Rectal smooth muscle tissue (tissue), 1 donor: Measurements from ENCODE around the gene MIA2.
"Not testable (repeated sequence)": the region's sequence is repeated elsewhere in the genome, so short reads cannot be mapped to it uniquely, and the experiment has no call there.

Experiments used
- H3K27ac ChIP-seq: one replicate; pipeline ENCODE4 v1.7.0; 2013; ENCODE audit warnings: low read depth, low read length, inconsistent platforms
- H3K27me3 ChIP-seq: one replicate; pipeline ENCODE4 v1.7.0; 2013; ENCODE audit warnings: low read length; ENCODE audit not compliant: control insufficient read depth, insufficient read depth
- H3K36me3 ChIP-seq: one replicate; pipeline ENCODE4 v1.7.0; 2013; ENCODE audit warnings: low read length; ENCODE audit not compliant: control insufficient read depth, insufficient read depth
- H3K4me1 ChIP-seq: one replicate; pipeline ENCODE4 v1.7.0; 2013; ENCODE audit warnings: low read length; ENCODE audit not compliant: control insufficient read depth, insufficient read depth
- H3K4me3 ChIP-seq: one replicate; pipeline ENCODE4 v1.7.0; 2013; ENCODE audit warnings: low read length
- H3K9ac ChIP-seq: one replicate; pipeline ENCODE4 v1.7.0; 2013; ENCODE audit warnings: low read length

The MIA2 gene

DNA sequence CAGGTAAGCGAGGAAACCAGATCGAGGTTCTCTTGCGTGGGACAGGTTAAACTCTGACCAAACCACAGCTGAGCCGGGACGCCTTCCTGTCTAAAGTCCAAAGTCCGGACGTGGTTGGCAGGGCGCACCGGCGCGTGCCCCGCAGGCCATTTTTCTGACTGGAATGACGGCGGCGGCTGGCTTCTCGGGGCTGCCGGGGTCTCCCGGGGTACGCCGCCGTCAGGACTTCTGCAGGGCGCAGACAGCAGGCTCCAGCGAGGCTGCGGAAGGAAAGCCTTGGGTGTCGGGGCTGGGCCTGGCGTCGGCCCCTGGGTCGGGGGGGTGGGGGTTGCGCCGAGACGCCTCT lies 32.8 kb downstream of the MIA2 start:
- Histone ChIP-seq H3K27me3 (no peaks in the 10 kb centered on the region), H3K27ac (peak overlapping the region; percentile 99), H3K4me1 (peaks cover 3% of the 10 kb centered on the region), H3K4me3 (peak overlapping the region; percentile 98), H3K36me3 (no peaks in the 10 kb centered on the region), H3K9ac (peak overlapping the region; percentile 95)

DNA sequence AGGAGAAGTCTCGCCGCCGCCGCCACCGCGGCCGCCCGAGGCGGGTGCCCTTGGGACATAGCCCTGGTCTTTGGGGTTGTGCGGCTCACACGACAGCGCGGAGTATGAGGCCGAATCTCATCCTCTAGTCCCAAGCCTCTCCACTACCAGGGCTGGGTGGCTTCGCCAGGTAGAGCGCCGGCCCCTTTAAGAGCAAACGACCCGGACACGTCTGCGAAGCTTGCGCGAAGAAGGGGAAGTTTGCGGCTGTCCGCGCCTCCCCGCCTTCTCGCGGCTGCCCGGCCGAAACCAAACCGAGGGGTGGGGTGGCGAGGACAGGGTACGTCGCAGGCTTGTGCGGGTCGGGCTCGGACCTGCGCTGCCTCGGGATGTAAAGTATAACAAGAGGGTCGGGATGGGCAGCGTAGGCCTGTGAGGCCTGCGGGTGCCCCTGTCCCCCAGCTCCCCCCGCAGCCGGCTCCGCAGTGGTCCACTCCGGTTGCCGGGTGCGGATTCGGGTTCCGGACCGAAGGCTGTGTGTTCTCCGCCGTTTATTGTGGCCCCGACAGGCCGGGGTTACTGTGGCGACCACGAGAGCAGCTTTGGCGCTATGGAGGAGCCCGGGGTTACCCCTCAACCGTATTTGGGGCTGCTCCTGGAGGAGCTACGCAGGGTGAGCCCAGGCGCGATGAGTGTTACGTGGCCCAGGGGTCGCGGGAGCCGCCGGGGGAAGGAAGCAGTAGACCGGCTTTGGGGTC lies 33.3 kb downstream of the MIA2 start:
- H3K4me3 ChIP-seq = peak overlapping the region; percentile 98
- peaks cover 3% of the 10 kb centered on the region for H3K4me1 ChIP-seq
- peak overlapping the region; percentile 99 for H3K27ac ChIP-seq
- H3K27me3 ChIP-seq = no peaks in the 10 kb centered on the region
- H3K36me3 ChIP-seq = no peaks in the 10 kb centered on the region
- peak overlapping the region; percentile 95 for H3K9ac ChIP-seq

DNA sequence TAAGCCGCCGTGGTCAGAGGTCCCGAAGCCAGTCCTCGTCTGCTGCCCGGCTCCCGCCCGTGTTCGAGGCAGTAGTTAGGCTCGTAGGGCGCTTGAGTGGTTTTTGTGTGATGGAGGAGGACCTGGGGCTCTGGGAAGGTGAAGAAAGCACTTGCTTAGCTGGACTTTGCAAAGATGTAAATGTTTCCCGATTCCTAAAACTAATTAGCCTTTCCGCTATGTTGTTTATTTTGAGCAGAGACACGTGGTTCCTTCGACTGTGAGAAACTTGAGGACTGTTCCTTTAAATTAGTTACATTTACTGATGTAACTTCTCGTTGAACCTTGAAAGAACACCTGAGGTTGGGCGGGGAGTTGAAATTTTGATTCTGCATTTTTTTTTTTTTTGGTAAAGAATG lies 33.9 kb downstream of the MIA2 start:
- no peaks in the 10 kb centered on the region for H3K27me3 ChIP-seq
- peak overlapping the region; percentile 98 for H3K4me3 ChIP-seq
- peak overlapping the region; percentile 95 for H3K9ac ChIP-seq
- H3K36me3 ChIP-seq = no peaks in the 10 kb centered on the region
- peaks cover 3% of the 10 kb centered on the region for H3K4me1 ChIP-seq
- peak overlapping the region; percentile 99 for H3K27ac ChIP-seq

DNA sequence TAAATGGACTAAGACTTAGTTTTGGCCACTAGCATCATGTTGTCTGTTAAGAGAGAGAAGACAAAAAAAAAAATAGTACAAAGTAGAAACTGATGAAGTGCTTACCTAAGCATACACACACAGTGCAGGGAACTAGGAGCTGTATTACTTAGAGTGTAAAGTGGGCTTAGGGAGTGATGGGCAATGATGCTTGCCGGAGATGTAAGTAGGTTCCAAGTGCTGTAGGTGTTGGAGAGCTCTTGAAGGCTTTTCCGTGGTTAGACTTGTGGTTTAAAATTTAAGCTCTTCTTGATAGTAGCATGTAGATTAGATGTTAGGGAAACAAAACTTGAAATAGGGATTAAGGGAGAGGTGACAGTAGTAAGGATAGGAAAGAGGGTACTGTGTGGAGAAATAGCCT lies 34.7 kb downstream of the MIA2 start:
- H3K4me3 ChIP-seq = peak overlapping the region; percentile 42
- H3K4me1 ChIP-seq = peaks cover 3% of the 10 kb centered on the region
- no peaks in the 10 kb centered on the region for H3K27me3 ChIP-seq
- no peak overlapping the region for H3K9ac ChIP-seq
- H3K27ac ChIP-seq = no peak overlapping the region
- H3K36me3 ChIP-seq = no peaks in the 10 kb centered on the region

DNA sequence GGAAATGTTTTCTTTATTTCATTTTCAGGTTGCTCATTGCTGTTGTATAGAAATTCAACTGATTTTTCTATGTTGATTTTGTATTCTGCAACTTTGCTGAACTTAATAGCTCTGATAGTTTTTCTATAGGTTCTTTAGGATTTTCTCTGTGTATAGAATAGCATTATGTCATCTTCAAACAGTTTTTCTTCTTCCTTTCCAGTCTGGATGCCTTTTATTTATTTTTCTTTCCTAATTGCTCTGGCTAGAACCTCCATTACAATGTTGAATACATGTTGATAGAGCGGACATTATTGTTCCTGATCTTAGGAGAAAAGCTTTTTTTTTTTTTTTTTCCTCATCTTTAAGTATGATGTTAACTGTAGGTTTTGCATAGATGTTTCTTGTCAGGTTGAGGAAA lies 39.2 kb downstream of the MIA2 start:
- peaks cover 3% of the 10 kb centered on the region for H3K4me1 ChIP-seq
- no peak overlapping the region for H3K9ac ChIP-seq
- no peak overlapping the region for H3K4me3 ChIP-seq
- H3K27me3 ChIP-seq = no peaks in the 10 kb centered on the region
- no peaks in the 10 kb centered on the region for H3K36me3 ChIP-seq
- H3K27ac ChIP-seq = no peak overlapping the region

DNA sequence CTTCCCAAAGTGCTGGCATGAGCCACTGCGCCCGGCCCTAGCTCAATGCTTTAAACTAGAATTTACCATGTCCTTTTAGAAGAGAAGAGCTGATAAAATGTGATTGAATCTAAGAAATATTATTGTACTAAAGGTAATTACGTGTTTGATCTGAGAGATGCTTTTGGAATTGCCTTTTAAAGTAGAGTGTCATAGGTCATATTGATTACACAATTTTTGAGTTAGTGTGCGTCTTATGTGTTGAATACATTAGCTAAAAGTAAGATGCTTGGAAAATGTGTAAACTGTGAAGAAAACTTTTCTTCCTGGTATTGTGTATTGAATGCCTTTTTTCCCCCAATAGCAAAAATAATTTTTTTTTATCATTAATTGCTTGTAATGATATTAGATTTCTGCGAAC lies 41.7 kb downstream of the MIA2 start:
- Histone ChIP-seq H3K36me3 (no peaks in the 10 kb centered on the region), H3K27me3 (no peaks in the 10 kb centered on the region), H3K9ac (no peak overlapping the region), H3K27ac (no peak overlapping the region), H3K4me1 (no peaks in the 10 kb centered on the region), H3K4me3 (no peak overlapping the region)

DNA sequence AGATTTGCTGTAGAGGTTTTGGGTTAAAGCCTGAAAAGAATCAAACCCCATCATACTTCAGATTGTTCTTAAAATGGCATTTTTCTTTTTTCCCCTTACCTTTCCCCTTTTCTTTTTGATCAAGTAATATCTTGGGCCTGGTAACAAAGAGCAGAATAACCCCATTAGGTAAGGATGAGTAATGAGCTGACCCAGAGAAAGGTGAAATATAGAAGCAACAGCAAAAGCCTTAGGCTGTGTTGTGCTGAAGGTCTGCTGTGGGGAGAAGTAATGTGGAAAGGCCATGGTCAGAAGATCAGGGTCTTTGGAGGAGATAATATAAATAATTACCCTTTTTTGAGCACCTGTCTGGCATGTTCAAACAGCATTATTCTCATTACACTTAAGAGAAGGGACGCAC lies 42.3 kb downstream of the MIA2 start:
- Histone ChIP-seq H3K27ac (no peak overlapping the region), H3K27me3 (no peaks in the 10 kb centered on the region), H3K9ac (no peak overlapping the region), H3K36me3 (no peaks in the 10 kb centered on the region), H3K4me1 (no peaks in the 10 kb centered on the region), H3K4me3 (no peak overlapping the region)

DNA sequence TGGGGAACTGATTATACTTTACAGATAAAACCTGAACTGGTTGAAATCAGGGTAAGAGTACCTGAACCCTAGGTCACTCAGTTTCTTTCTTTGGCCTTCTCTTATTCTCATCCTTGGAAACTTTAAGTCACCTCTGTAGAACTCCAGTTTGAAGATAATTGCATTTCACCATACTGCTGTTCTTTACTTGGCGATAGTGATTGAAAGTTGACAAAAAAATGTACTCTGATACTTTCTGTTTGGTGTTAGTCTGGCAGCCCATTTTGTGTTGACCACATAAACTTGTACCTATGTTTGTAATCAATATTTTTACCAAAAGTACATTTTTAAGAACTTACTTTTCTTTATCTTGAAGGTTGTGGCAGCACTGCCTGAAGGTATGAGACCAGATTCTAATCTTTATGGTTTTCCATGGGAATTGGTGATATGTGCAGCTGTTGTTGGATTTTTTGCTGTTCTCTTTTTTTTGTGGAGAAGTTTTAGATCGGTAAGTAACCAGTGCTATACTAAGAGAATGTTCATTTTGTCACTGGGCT lies 42.9 kb downstream of the MIA2 start:
- Histone ChIP-seq H3K36me3 (no peaks in the 10 kb centered on the region), H3K27me3 (no peaks in the 10 kb centered on the region), H3K9ac (no peak overlapping the region), H3K4me1 (no peaks in the 10 kb centered on the region), H3K4me3 (no peak overlapping the region), H3K27ac (no peak overlapping the region)

DNA sequence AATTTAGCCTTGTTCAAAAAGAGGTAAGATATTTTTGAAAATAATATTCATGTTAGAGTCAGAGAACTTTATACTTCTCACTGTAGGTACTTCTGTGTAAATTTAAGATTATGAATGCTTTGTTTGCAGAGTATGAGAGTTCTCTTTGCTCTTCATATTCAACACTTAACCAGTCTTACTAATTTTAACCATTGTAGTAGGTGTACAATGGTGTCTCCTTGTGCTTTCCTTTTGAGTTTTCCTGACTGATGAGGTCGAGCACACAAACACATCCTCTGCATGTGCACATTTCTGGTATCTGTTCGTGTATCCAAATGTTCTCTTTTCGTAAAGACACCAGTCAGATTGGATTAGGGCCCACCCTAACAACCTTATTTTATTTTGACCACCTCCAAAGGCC lies 45.8 kb downstream of the MIA2 start:
- no peaks in the 10 kb centered on the region for H3K27me3 ChIP-seq
- H3K27ac ChIP-seq = no peak overlapping the region
- no peak overlapping the region for H3K4me3 ChIP-seq
- H3K9ac ChIP-seq = no peak overlapping the region
- peaks cover 2% of the 10 kb centered on the region for H3K36me3 ChIP-seq
- H3K4me1 ChIP-seq = no peaks in the 10 kb centered on the region

DNA sequence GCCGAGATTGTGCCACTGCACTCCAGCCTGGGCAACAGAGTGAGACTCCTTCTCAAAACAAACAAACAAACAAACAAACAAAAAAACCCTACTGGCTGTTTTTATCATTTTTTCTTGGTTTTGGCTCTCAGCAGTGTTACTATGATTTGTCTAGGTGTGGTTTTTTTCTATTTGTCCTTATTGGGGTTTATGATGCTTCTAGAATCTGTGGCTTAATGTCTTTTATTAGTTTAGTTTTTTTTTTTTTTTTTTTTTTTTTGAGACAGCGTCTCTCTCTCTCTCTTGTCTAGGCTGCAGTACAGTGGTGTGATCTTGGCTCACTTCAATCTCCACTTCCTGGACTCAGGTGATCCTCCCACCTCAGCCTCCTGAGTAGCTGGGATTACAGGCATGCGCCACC lies 47.0 kb downstream of the MIA2 start:
- not testable (repeated sequence) for H3K9ac ChIP-seq, H3K36me3 ChIP-seq, H3K4me3 ChIP-seq

DNA sequence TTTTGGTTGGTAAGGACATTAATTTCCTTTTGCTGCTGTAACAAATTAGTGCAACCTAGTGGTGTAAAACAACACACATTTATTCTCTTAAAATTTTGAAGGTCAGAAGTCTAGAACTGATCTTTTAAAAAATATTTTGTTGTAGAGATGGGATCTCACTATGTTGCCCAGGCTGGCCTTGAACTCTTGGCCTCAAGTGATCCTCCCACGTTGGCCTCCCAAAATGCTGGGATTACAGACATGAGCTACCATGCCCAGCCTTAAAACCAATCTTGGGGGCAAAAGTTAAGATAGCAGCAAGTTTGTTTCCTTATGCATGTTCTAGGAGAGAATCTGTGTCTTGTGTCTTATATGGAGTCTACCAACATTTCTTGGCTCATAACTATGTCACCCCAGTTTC lies 55.8 kb downstream of the MIA2 start:
- no peaks in the 10 kb centered on the region for H3K27me3 ChIP-seq
- H3K27ac ChIP-seq = no peak overlapping the region
- no peaks in the 10 kb centered on the region for H3K4me1 ChIP-seq
- no peak overlapping the region for H3K9ac ChIP-seq
- H3K36me3 ChIP-seq = no peaks in the 10 kb centered on the region
- no peak overlapping the region for H3K4me3 ChIP-seq

More for the DNA sequence above, 47.0 kb downstream of the MIA2 start:
- H3K27me3 ChIP-seq, H3K27ac ChIP-seq, H3K4me1 ChIP-seq: not testable (repeated sequence)

DNA sequence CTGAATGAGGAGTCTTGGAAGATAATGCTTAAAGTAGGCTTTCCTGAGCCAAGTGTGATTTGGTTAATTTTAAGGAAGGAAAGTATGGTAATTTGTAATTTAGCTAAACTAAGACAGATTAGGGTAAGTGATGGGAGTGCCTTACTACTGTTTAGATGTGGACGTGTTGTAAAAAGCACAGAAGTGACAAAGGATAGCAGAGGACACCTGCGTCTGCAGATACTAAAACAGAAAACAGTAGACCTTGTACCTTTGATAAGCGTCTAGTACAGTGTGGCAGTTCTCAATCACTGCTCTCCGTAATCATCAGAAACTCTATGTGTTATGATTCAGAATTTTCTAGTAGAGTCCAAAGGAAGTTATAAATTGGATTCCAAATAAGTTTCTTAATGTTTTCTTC lies 58.0 kb downstream of the MIA2 start:
- Histone ChIP-seq H3K9ac (no peak overlapping the region), H3K27ac (no peak overlapping the region), H3K4me1 (no peaks in the 10 kb centered on the region), H3K36me3 (peaks cover 2% of the 10 kb centered on the region), H3K27me3 (no peaks in the 10 kb centered on the region), H3K4me3 (no peak overlapping the region)

DNA sequence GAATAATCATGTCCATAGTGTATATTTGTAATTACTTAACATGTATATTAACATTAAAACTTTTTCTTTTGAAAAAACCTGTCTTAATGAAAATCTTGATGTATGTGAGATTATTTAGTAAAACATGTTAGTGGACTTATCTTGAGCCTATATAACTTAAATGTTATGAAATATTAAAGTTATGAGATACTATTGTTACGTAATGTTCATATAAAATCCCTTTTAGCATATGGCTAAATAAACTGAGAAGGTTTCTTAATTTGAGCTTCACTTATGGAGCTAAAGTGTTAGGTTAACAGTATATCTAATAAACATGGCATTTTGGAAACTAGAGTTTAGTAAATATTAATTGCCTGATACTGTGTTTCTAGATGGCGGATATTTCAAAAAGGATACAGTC lies 59.9 kb downstream of the MIA2 start:
- no peak overlapping the region for H3K27ac ChIP-seq

More for the DNA sequence above, 59.9 kb downstream of the MIA2 start:
- Histone ChIP-seq H3K9ac (no peak overlapping the region), H3K4me3 (no peak overlapping the region), H3K36me3 (peaks cover 2% of the 10 kb centered on the region), H3K4me1 (no peaks in the 10 kb centered on the region), H3K27me3 (no peaks in the 10 kb centered on the region)
